Stimulated activated CD8-positive, alpha-beta memory T cell treated with anti-CD3 and anti-CD28 coated beads, Interleukin-4, amount 100 ng/mL, for 24 hours (primary cell): ENCODE data around the gene NUDT16L1.
A peak's percentile ranks its signal among the peaks of the same experiment; 100 is the strongest.

Source experiments
- DNase-seq: peaks from one replicate; pipeline ENCODE4 v3.0.0-alpha.2; 2020; ENCODE audit warnings: low read depth

Gene NUDT16L1

DNA sequence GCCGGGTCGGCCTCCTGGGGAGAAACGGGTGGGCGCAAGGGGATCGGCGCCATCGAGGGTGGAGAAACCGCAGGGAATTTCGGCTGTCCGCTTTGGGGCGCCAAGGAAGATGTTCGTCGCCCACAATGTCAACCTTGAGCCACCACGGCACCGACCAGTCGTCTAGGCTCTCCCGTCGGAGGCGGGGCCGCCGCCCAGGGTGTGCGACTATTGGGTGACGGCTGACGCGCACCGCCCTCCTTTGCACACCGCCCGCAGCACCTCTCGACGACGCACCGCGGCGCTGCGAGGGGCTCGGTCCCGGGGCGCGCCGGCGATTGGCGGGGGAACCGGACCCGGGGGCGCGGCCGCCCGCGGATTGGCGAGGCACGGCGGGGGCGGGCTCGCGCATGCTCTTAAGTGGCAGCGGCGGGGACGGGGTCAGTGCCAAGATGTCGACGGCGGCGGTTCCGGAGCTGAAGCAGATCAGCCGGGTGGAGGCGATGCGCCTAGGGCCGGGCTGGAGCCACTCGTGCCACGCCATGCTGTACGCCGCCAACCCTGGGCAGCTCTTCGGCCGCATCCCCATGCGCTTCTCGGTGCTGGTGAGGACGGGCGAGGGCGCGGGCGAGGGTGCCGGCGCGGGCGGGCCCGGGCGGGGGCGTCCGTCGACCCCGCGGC, at the start of gene NUDT16L1:
TSS of gene NUDT16L1 (plus strand) at position 267 of the 660 bp plus-strand sequence. CDS start at position 432, 165 bp downstream.
- DNase-seq: peak; percentile 96

DNA sequence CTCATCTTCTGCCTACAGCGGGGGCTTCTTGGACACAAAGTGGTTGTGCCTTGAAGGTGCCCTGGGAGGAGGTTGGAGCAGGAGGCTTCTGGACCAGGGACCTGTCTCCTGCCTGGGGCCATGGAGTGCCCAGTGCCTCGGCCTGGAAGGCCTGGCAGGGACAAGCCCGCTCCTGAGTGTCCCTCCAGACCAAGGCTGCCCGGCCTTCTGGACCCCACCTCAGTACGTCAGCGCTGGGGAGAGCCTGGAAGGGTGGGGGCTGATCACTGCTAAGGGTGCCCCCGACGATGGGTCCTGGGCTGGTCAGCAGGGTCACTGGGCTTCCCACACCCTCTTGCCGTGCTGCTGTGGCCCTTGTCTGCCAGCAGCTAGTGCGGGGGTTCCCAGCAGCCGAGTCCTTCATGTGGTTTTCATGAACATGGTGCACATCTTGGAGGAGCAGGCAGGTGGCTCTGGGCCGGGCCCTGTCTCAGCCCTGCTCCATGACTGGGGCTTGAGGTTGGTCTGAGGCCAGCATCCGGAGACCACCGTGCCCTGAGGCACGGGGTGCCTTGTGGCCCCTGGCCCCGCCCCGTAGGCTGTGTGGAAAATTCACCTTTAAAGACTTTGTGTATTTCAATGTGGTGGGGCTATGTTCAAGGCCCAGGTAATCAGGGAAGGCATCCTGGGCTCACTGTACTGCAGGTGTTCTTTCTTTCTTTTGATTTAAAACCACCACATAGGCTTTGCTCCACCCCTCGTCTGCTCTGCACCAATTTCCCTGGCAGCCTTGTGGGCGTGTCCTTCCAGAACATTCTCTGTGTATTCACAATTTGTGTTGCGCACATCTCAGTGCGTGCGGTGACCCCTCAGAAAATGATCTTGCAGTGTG, 46.4 kb upstream of the NUDT16L1 start:
- no peak for DNase-seq

DNA sequence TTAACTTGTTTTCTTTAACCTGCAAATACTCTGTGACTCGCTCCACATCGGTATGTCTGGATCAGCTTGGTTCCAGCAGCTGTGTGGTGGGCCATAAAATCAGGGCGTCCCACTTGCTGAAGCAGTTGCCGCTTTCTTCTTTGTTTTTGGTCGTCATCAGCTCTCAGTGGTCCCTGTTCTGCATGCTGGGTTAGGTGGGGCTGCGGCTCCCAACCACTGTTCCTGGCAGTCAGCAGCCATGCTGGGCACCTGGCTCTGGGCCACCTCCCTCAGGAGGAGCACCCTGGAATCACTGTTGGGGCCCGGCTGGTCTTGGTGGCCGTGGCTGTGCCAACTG, 45.8 kb upstream of the NUDT16L1 start:
- DNase-seq: no peak

DNA sequence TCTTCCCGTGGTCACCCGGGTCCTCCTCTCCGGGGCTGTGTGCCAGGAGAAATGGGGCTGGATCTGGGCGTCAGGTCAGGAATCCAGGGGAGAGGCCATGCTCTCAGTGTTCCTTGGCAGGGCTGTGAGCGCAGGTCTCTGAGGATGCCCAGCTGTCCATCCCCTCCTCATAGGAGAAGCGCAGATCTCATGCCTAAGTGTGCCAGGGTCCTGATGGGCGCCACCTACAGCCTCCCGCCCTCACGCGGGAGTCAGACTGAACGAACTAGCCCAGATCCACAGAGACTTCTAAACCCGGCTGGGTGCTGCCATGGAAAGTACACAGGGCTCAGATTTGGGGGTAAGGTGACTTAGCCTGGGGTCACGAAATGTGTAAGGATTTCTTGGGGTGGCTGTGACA, 44.4 kb upstream of the NUDT16L1 start:
- DNase-seq: no peak

DNA sequence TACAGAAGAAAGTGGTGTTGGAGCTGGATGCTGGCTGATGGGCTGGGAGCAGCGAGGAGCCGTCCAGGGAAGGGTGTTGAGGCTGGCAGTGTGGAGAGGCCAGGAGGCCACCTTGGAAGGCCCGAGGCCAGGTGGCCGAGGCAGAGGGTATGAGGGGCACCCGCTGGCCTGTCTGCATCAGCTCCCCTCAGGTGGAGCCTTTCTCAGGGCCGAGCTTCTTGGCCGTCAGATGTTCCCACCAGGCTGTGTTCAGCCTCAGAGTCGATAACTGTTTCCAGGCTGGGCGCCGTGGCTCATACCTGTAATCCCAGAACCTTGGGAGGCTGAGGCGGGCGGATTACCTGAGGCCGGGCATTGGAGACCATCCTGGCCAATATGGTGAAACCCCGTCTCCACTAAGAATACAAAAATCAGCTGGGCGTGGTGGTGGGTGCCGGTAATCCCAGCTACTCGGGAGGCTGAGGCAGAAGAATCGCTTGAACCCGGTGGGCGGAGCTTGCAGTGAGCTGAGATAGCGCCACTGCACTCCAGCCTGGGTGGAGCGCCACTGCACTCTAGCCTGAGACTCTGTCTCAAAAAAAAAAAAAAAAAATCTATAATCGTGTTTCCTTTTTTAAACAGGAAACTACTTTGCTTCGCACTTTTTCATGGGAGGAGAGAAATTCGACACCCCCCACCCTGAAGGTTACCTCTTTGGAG, 43.5 kb upstream of the NUDT16L1 start:
- no peak for DNase-seq

DNA sequence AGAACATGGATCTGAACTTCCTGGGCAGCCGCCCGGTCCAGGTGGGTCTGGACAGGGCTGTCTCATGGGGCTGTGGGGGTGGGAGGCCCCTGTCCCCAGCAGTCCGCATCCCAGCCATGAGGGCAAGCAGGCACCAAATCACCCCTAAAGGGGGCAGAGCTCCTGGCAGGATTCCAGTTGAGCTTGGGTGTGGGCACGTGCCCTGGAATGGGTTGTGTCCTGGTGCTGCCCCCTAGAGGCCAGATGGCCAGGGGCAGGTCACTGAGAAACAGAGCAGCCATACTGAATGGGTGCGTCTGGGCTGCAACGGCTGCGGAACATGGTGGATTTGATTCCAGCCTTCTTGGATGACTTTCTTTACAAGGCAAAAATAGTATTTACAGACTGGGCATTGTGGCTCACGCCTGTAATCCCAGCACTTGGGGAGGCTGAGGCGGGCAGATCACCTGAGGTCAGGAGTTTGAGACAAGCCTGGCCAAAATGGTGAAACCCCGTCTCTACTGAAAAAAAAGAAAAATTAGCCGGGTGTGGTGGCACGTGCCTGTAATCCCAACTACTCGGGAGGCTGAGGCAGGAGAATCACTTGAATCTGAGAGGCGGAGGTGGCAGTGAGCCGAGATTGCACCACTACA, 42.8 kb upstream of the NUDT16L1 start:
- DNase-seq: peak; percentile 69

DNA sequence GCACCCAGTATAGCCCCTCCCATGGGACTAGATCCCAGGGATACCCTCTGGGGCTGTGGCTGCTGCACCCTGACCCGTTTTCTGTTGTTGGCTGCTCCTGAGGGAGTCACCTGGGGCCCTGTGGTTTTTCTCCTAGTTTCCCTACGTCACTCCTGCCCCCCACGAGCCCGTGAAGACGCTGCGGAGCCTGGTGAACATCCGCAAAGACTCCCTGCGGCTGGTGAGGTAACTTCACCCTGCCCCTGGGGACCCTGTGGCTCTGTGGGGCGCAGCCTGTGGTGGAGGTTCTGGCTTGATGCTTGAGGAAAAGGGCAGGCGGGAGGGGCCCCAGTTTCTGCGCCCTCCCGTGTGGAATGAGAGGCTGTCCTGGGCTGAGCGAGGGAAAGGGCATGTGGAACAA, 41.5 kb upstream of the NUDT16L1 start:
- no peak for DNase-seq

DNA sequence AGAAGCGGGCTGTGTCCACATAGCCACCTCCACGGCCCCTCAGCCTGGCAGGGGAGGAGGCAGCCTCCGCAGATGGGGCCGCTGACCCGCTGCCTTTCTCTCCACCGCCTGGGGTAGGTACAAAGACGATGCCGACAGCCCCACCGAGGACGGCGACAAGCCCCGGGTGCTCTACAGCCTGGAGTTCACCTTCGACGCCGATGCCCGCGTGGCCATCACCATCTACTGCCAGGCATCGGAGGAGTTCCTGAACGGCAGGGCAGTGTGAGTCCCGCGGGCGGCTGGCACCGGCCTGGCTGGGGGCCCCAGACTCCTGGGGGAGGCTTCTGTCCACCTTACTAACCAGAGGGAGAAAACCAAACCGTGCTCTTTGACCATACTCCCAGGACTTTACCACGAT, 40.8 kb upstream of the NUDT16L1 start:
- DNase-seq: no peak

DNA sequence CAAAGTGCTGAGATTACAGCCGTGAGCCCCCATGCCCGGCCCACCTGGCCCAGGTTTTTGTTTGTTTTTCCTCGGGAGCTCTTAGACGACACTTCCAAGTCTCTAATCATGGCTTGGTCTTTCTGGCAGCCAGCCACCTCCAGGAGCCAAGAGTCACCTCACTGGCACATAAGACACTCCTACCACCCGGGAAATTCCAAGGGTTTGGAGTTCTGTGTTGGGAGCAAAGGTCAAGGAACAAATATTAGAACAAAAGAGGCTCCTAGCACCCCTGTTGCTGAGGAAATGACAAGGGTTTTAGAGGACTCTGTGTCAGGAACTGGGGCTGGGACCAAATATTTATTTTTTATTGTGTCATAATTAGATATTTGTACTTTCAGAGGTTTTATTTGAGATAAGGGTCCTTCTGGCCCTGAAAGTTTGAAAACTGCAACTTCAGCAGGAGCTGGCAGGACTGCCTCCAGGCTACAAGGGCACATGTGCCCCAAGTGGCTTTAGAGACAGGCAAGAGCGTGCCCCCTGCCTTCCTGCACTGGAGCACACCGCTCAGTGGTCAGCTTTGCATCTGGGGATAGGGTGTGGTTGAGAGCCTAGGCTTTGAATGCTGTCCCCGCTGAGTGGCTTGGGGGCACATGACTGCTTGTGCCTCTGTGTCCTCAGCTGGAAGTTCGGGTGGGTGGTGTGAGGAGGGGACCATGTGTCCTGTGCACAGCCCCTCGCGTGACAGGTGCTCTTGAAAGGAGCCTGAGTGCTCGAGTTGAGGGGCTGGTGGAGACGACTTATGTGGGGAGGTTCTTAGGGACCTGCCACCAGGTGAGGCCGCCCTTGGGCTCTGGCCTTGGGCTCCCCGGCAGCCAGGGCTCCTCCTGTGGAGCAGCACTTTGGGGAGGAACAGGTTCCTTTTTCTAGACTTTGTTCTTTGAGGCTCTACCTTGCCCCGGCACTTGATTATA, 39.1 kb upstream of the NUDT16L1 start:
- DNase-seq: no peak

DNA sequence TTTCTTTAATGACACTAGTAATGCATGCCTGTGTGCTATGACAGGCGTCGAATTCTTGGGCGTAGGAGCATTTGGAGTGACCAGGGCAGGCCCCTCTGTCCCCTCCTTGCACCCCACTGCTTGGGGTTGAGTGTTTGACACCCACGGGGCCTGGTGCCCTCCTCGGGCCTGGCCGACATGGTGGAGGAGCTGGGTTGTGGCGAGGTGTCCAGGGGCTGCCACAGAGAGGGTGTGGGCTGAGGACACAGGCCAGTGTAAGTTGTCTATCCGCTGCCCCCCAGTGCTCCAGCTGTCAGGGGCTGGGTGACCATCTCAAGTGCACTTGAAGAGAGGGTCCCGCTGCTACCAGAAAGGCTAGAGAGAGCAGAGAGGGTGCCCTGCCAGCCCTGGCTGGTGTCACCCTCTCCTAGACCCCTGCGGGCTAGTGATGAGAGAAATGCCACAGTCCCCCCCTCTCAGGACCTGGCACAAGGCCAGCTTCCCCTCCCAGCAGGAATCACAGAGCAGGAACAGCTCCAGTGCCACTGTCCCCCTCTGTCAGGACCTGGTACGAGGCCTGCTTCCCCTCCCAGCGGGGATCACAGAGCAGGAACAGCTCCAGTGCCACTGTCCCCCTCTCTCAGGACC, 38.3 kb upstream of the NUDT16L1 start:
- no peak for DNase-seq

DNA sequence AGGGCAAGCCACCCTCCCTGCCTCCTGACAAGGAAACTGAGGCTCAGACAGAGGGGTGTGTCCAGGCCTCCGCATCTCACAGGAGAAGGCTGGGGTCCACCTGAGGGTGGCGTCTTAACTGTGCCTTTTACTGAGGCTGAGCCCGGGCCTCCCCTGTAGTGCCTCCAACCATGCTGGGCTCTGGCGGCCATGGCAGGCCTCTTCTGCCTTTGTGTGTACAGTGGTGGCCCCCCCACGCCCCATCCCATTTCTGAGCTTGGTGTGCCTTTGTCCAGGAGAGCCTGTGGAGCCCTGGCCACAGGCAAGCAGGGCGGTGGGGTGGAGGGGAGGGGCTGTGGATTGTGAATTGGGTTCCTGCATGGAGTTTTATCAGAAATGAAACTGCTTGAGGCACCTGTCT, 37.6 kb upstream of the NUDT16L1 start:
- no peak for DNase-seq

DNA sequence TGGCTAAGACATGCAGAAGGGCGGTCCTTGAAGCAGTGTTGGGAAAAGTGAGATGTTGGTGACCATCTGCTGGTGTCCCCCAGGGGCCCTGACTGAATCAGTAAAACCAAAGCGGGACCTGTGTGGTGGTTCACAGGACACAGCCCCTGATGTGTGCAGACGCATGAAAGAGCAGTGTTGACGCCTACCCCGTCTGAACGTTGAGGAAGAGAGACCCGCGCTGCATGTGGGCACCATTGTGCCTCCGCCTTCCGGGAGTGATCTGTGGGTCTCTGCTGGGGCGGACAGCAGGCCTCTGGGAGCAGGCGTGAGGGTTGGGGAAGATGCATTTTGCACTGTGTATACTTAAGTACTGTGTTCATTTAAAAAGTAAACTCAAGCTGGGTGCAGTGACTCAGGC, 37.1 kb upstream of the NUDT16L1 start:
- no peak for DNase-seq

DNA sequence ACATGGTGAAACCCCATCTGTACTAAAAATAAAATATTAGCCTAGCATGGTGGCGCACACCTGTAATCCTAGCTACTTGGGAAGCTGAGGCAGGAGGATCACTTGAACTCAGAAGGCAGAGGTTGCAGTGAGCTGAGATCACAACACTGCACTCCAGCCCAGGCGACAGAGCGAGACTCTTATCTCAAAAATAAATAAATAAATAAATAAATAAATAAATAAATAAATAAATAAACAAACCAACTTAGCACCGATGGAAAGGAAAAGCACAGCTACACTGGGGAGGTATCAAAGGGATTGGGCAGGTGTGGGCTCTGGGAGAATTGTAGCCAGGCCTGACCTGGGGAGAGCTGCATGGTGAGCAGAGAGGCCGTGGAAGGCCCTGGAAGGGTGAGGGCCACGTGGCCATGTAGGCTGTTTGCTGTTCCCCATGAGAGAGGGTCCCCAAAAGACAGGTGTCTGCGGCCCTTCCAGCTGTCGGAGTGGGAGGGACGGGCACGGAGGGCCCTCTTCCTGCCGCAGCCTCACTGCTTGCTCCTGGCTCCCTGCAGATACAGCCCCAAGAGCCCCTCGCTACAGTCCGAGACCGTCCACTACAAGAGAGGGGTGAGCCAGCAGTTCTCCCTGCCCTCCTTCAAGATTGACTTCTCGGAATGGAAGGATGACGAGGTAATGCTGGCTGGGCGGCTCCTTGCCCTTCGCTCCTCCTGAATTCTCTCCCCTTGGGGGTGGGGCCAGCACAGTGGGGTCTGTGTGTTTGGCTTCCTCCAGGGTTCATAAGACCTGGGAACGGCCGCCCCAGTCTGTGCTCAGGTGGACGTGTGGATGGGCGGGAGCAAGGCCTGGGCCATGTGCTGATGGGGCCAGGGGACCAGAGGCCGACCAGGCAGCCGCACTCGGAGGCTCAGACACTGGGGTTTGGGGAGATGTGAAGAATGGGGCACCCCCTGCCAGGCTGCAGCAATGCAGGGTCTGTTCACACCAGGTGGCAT, 36.4 kb upstream of the NUDT16L1 start:
- no peak for DNase-seq

DNA sequence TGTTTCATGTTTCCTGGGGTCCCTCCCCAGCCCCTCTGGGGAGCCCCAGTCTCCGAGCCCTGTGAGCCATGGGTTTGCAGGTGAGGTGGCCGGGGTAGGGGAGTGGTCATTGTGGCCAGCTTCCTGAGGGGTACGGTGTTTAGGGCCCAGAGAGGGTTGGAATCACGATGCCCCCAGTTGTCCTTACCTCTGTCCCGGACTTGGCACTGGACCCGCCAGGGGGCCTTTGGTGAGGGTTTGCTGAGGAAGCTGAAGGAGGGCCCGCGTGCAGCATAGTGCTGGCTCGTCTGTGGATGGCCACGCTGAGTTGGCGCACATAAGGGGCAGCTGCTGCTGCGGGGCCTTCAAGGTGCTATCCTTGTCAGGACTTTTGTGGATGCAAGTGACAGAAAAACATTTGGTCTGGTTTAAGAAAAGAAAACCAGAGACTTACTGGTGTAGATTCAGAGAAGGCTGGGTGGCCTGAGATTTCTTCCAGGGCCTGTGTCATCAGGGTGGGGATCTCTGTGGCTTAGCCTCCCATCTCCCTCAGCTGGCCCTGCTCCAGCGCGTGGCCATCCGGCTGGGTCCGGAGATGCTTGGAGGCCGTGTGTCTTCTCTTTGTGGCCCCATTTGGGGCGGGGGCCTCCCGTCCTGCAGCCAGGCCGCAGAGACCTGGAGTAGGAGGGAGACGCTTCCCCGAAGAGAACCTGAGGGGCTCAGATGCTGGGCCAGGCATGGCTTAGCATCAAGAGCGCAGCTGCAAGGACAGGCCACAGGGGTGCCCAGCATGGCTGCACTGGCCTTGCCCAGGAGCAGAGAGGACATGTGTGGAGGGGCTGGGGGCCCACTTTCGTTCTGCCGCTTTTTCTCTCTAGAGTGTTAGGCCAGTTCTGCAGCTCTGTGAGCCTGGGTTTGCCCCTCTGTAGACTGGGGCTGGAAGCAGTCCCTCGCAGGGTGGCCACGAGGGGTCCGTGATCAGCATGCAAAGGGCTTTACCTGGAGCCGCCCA, 33.7 kb upstream of the NUDT16L1 start:
- DNase-seq: no peak

DNA sequence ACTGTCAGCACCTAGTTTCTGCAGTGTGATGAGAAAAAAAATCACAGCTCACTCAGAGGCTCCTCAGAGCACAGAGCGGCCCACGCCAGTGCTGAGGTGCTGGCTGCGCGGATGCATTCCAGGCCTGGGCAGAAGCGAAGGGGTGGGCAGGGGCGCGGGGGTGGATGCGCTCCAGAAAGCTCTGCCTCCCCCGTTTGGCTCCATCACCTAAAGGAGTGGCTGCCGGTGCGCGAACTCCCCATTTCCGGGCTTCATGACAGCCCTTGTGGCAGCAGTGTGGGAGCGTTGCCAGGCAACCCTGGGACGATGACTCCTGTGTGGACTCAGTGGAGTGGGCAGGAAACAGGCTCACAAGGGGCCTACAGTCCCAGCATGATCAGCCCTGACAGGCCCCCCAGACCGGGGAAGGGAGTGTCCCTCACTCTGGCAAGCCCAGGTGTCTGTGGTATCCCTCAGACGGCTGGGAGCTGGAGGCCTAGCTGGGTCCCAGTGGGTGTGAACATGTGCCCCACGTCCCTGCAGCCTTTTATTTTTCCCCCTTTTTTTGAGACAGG, 32.8 kb upstream of the NUDT16L1 start:
- peak; percentile 86 for DNase-seq

DNA sequence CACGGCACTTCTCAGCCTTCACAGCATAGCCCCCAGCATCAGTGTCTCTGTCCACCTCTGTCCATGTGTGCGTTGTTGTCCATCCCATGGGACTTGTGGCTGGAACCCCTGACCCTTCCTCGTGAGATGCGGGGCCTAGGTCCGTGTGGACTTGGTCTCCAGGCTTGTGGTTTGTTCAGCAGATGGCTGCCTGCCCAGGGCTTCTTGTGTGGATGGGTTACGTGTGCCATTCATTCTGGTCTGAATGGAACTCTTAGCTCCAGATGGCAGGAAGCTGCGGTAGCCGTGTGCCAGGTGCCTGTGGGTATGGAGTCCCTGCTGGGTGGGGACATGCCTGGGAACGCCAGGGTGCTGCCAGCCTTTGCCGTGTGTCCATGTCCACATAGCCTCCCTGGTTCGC, 31.7 kb upstream of the NUDT16L1 start:
- DNase-seq: no peak

DNA sequence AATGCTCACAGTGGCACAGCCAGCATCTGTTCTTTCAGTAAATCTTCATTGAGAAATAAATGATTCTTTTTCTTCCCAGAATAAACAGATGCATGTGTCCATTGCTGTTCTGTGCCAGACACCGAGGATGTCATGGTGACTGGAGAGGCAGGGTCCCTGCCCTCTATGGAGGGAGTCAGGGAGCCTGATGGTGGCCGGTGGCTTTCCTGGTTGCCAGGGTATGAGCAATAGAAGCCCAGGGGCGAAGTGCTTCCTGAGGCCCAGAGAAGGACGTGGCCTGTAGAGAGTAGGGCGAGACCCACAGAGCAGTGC, 29.9 kb upstream of the NUDT16L1 start:
- DNase-seq: no peak

DNA sequence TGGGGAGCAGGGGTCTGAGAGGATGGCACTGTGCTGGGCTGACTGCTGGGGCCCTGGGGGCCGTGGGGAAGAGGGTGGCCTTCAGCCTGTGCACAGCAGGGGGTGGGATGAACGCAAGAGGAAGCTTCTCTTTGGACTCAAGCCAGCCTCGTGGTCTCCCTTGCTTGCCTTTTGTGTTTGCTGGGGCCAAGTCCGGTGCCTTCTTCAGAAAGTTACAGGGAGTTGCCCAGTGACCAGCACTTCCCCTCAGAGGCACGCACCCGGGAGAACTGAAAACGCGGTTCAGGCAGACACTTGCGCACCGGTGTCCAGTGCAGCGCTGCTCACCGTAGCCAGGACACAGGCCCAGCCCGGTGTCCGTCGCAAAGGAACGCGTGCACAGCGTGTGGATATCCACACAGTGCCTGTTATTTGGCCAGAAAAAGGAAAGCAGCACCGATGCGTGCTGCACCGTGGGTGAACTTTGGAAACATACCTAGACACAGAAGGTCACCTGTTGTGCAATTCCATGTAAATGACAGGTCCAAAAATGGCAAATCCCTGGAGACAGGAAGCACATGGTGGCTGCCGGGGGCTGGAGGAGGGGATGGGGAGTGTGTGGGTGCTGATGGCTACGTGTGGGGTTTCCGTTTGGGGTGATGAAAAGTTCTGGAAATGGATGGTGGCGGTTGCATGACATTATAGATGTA, 29.4 kb upstream of the NUDT16L1 start:
- no peak for DNase-seq
